Erythroblast (primary cell): ENCODE measurements around the gene VAV2.

Experiments used
- GATA1 ChIP-seq: IDR thresholded peaks from 2 replicates; pipeline ENCODE4 v1.6.1; 2011; ENCODE audit warnings: low read depth, mild to moderate bottlenecking, control low read depth, low read length, moderate library complexity
- POLR2A ChIP-seq: IDR thresholded peaks from 2 replicates; pipeline ENCODE4 v1.6.1; 2011; ENCODE audit warnings: mild to moderate bottlenecking, low read length

GRCh38 chr9:133727277-133727875 is 264.7 kb downstream of the VAV2 start:
- TF ChIP-seq POLR2A, result no peak
- TF ChIP-seq GATA1, result no peak
